HG03159 (cell line): ENCODE data around the gene L1CAM.

Experiments used
- ATAC-seq: cut with Tn5 transposase; IDR thresholded peaks from one replicate; pipeline ENCODE4 v1.9.1; 2021; ENCODE audit warnings: mild to moderate bottlenecking, moderate library complexity; ENCODE audit not compliant: unreplicated experiment

The L1CAM gene

GRCh38 chrX:153925739-153926551, 40.0 kb upstream of the L1CAM start, which contains the start of gene ARHGAP4:
TSS of gene ARHGAP4 (minus strand) at chrX:153926264. CDS start at chrX:153926202, 62 bp downstream.
- no peak for ATAC-seq

GRCh38 chrX:153925387-153925738, 39.4 kb upstream of the L1CAM start:
- ATAC-seq = no peak

GRCh38 chrX:153924149-153924861, 38.3 kb upstream of the L1CAM start:
- ATAC-seq = no peak

DNA sequence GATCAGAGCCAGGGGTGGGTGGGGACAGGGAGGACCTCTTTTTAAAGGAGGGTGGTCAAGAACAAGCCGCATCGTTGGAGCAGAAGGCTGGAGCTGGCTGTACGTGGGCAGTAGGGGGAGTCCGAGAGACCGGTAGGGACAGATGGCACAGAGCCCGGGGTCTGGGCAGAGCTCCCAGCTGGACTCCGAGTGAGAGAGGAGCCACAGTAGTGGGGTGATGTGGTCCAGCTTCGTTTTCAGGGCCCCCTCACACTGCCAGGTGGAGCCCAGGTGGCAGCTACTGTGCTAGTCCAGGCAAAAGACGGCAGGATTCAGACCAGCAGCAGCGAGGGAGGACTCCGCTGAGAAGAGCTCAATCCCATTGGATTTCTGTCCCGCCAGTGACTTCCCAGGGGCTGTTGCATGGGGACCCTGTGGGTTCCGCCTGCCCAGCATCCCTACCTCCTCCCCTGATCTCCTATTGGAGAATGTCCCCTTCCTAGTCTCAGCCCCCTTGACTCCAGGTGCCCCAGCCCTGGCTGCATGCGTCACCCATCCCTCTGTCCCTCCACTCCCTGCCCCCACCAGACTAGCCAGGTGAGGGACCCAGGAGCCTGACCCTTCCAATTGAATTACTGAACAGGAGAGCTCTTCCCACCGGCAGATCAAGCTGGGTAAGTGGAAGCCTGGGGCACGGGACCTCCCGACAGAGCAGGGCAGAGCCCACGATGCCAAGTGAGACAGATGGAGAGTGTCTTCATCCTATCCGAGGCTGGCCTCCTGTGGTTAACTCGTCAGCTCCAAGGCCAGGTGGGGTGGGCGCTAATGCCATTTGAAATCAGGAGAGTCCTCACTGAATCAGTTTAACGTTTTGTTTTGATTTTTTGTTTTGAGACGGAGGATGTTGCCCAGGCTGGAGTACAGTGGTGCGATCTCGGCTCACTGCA, 37.2 kb upstream of the L1CAM start:
- ATAC-seq = no peak

- ATAC-seq = no peak
Observed at GRCh38 chrX:153921511-153922446, 35.8 kb upstream of the L1CAM start.

DNA sequence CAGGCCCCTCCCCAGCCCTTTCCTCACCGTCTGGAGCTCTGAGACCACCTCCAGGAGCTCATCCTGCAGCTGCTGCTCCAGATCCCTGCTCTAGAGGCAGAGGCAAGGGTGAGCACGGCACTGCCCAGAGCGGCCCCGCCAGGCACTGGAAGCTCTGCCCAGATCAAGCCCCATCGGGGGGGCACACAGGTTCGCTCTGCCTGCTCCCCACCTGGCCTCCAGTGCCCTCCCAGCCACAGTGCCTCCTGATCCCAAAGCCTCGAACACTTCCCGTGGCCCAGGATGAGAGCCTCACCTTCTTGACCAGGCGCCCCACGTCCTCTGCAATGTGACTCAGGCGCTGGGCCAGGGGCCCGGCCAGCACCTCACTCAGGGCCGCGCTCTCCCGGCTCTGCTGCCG, 35.1 kb upstream of the L1CAM start:
- ATAC-seq = no peak

DNA sequence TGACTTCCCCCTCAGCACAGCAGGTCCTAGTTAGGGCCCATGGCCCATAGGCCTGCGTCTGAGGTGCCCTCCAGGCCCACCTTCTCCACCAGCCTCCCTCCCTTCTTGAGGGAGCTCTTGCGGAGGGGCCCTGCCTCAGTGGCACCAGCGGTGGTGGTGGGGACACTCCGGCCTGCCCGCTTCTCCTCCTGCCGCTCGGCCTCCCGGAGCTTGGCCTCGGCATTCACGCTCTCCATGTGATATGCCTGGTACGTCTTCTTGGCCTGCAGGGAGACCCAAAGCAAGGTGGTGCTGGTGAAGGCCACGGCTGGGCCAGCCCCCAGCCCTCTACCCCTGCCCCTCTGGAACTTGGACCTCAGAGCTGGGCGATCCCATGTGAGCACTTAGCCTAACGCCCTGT, 34.6 kb upstream of the L1CAM start:
- no peak for ATAC-seq

GRCh38 chrX:153919281-153919680, 33.3 kb upstream of the L1CAM start:
- no peak for ATAC-seq

DNA sequence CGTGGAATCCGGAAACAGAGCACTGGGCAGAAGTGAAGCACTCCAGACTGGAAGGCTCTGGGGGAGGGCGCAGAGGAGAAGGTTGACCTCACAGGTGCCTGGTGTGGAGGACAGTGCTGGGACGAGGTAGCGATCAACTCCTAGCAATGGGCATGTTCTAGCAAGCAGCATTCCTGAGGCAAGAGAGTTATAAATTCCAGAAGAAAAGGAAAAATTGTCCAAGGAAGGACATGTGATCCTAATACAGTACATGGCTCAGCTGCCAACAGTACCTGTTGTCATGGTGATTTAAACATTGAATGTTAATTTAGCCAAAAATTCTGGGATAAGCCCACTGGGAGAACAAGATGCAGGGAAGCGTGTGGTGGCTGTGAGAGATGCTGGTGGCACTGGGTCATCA, 31.9 kb upstream of the L1CAM start:
- no peak for ATAC-seq

DNA sequence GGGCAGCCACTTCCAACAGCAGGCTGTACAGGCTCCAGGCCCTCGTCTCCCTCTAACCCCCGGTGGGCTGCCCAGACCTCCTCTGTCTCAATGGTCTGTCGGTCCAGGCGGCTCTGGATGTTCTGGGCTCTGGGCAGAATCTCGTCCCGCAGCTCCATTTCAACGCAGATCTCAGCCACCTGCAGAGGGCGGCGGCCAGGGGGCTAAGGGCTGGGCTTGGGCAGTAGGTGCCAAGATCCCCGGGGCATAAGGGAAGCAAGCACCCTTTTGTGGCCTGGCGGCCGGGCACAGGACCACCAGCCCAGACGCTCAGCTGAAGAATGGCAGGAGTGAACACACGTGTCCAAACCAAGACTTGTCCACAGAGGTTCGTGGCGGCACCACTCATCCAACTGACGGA, 27.7 kb upstream of the L1CAM start:
- ATAC-seq = no peak

DNA sequence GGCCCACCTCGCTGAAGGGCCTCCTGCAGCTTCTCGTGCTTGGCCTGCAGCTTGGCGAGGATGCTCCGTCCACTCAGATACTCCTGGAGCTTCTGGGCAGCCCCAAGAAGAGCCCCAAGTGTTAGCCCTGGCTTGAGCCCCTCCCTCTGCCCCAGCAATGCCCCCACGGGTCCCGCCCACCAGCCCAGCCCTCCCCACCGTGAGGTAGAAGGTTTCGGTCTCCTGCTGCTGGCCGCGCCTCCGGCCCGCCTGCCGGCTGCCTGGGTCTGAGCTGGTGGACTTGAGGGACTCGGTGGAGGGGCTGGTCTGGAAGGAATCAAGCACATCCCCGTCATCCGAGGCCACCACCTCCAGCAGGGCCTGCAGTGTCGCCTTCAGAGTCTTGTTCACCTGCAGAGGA, 27.2 kb upstream of the L1CAM start:
- no peak for ATAC-seq

- ATAC-seq = no peak
Observed at GRCh38 chrX:153911798-153912197, 25.8 kb upstream of the L1CAM start.

DNA sequence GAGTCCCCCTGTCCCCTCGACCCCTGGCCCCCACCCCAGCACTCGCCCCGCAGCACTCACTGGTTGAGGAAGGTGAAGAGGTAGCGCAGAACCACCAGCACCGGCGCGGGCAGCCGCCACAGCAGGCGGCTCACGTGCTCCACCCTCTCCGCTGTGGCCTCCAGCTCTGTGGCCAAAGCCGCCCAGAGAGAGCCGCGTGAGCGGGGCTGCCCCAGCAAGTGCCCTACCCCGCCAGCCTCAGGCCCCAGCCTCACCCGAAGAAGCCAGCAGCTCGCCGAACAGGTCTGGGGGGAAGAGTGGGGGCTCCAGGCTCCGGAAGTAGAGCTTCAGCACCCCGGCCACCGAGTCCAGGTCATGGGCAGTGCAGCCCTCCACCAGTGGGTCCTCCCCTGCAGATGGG, 24.5 kb upstream of the L1CAM start:
- ATAC-seq = no peak

GRCh38 chrX:153909980-153910360, 24.0 kb upstream of the L1CAM start:
- no peak for ATAC-seq

GRCh38 chrX:153909024-153909979, 23.3 kb upstream of the L1CAM start:
- no peak for ATAC-seq

- ATAC-seq = no peak
Observed at GRCh38 chrX:153908219-153908860, 22.4 kb upstream of the L1CAM start.

DNA sequence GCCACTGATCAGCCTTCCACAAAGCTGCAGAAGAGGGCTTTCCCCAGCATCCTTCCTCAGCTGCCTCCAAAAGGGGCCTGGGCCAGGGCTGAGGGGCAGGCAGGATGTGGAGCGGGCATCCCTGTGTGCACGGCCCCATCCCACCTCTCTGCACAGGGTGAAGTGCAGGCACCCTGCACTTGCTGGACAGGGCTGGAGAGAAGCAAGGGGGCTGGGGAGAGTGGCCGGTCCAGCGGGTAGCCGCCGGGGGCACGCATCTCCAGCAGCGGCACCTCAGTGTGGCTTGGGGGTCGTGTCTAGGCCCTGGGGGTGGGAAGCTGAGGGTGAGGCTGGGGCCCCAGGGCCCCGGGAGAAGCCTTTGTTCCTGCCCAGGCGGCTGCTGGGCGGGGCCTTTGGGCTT, 21.5 kb upstream of the L1CAM start:
- no peak for ATAC-seq

DNA sequence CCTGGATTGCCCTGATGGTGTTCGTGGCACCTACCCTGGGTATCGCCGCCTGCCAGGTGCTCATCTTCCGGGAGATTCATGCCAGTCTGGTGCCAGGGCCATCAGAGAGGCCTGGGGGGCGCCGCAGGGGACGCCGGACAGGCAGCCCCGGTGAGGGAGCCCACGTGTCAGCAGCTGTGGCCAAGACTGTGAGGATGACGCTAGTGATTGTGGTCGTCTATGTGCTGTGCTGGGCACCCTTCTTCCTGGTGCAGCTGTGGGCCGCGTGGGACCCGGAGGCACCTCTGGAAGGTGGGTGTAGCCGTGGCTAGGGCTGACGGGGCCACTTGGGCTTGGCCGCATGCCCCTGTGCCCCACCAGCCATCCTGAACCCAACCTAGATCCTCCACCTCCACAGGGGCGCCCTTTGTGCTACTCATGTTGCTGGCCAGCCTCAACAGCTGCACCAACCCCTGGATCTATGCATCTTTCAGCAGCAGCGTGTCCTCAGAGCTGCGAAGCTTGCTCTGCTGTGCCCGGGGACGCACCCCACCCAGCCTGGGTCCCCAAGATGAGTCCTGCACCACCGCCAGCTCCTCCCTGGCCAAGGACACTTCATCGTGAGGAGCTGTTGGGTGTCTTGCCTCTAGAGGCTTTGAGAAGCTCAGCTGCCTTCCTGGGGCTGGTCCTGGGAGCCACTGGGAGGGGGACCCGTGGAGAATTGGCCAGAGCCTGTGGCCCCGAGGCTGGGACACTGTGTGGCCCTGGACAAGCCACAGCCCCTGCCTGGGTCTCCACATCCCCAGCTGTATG, 20.3 kb upstream of the L1CAM start:
- ATAC-seq = no peak
